Caco-2 (cell line): Measurements from ENCODE around the gene RIN3. TPM values are rescaled to one million over a fixed set of nuclear protein-coding genes. Genes with fewer than 3 reads are reported as not detected.

Source experiments
- BruUV-seq: library from RNA; stranded (reverse); fragments of 400-500 nt; replicated peaks from 2 replicates; lab custom pipeline; 2021; lab: Mats Ljungman, UMichigan
- CTCF ChIA-PET: fragments of 300-600 bp; sonication (Branson Sonifier 250); formaldehyde crosslinking; loops from one replicate; lab custom pipeline; 2022; ENCODE audit warnings: antibody characterized with exemption; lab: Charles Lee
- POLR2A ChIA-PET: fragments of 300-600 bp; sonication (Branson Sonifier 250); formaldehyde crosslinking; loops from one replicate; lab custom pipeline; 2022; ENCODE audit warnings: antibody characterized with exemption; lab: Charles Lee
- DNase-seq, 2 experiments: peaks; one replicate each; pipeline versions ENCODE4 v3.0.0 to v3.0.0-alpha.2; 2020 to 2022
- H3K27me3 ChIP-seq: replicated peaks from 2 replicates; pipeline ENCODE4 v1.6.0; 2011; ENCODE audit warnings: low read length; ENCODE audit not compliant: control insufficient read depth, insufficient read depth
- H3K36me3 ChIP-seq: 2 replicates; pipeline ENCODE4 v1.5.1; 2011; ENCODE audit warnings: low read length; ENCODE audit not compliant: control insufficient read depth, insufficient read depth
- H3K4me1 ChIP-seq: fragments of 250-450 bp; sonication (Bioruptor Pico); 2 replicates; pipeline ENCODE4 v1.5.1; 2020; ENCODE audit warnings: mild to moderate bottlenecking
- H3K4me3 ChIP-seq: 2 replicates; pipeline ENCODE4 v1.5.1; 2011; ENCODE audit warnings: low read depth, mild to moderate bottlenecking, control low read depth, low read length
- H3K9me3 ChIP-seq: fragments of 250-450 bp; sonication (Bioruptor Pico); 2 replicates; pipeline ENCODE4 v1.5.1; 2020; ENCODE audit warnings: mild to moderate bottlenecking, moderate library complexity
- H3K27ac Mint-ChIP-seq: one replicate; pipeline ENCODE4 v1.8.0; 2022; ENCODE audit warnings: mixed read lengths; ENCODE audit not compliant: unreplicated experiment
- H3K27me3 Mint-ChIP-seq: one replicate; pipeline ENCODE4 v1.8.0; 2022; ENCODE audit warnings: mixed read lengths; ENCODE audit not compliant: insufficient read depth, unreplicated experiment
- H3K36me3 Mint-ChIP-seq: one replicate; pipeline ENCODE4 v1.8.0; 2022; ENCODE audit warnings: mild to moderate bottlenecking, mixed read lengths; ENCODE audit not compliant: insufficient read depth, unreplicated experiment
- H3K4me1 Mint-ChIP-seq: one replicate; pipeline ENCODE4 v1.8.0; 2022; ENCODE audit warnings: low read depth, mixed read lengths; ENCODE audit not compliant: unreplicated experiment
- H3K4me3 Mint-ChIP-seq: one replicate; pipeline ENCODE4 v1.8.0; 2022; ENCODE audit warnings: mild to moderate bottlenecking, moderate library complexity, mixed read lengths; ENCODE audit not compliant: unreplicated experiment
- H3K9me3 Mint-ChIP-seq: one replicate; pipeline ENCODE4 v1.8.0; 2022; ENCODE audit warnings: mixed read lengths; ENCODE audit not compliant: unreplicated experiment
- CTCF ChIP-seq, 2 experiments: fragments of 200-600 bp in 1 of 2; IDR thresholded peaks; 1 replicate in 1 of 2; 2 replicates in 1 of 2; pipeline versions ENCODE4 v1.5.1 to v1.8.0; 2011 to 2022; ENCODE audit warnings: antibody characterized with exemption in 1 of 2, control low read depth in 1 of 2, inconsistent platforms in 1 of 2, low read depth in 1 of 2, low read length in 1 of 2, mild to moderate bottlenecking in 1 of 2, moderate library complexity in 1 of 2; ENCODE audit not compliant: insufficient read depth in 1 of 2, severe bottlenecking in 1 of 2, unreplicated experiment in 1 of 2
- intact Hi-C: fragments of 100-400 bp; cut with micrococcal nuclease; formaldehyde crosslinking; loops from one replicate; pipeline ENCODE4 v1.10.0; 2022; ENCODE audit not compliant: unreplicated experiment
- total RNA-seq: library from RNA; stranded (reverse); gene quantifications from 2 replicates; pipeline ENCODE4 v1.2.3, GENCODE V29; 2022

RIN3 gene
- total RNA-seq, 1 experiment from 2014 or later: 20.7 TPM

- no peaks in the 10 kb centered on the region for H3K36me3 Mint-ChIP-seq
- DNase-seq: peak in 1 of 2 experiments; percentile 16
- H3K4me3 Mint-ChIP-seq: no peak overlapping the region
- BruUV-seq: no TSS peak
- no peak overlapping the region for H3K27ac Mint-ChIP-seq
- no peaks in the 10 kb centered on the region for H3K4me1 Mint-ChIP-seq
- Histone ChIP-seq H3K4me1 (peaks cover 11% of the 10 kb centered on the region; the same call in 1 of the 2 replicates), H3K27me3 (no peaks in the 10 kb centered on the region), H3K36me3 (no peaks in the 10 kb centered on the region; the same call in 1 of the 2 replicates), H3K9me3 (no peaks in the 10 kb centered on the region), H3K4me3 (no peak overlapping the region)
- H3K27me3 Mint-ChIP-seq: no peaks in the 10 kb centered on the region
- ChIA-PET CTCF (no interaction called here), POLR2A (no interaction called here)
- TF ChIP-seq CTCF (IDR thresholded peaks at IDR 0.05; ENCODE audit: insufficient read depth in 1 of 2, low read depth in 1 of 2, low read length in 1 of 2, severe bottlenecking in 1 of 2, unreplicated experiment in 1 of 2): no peak
- no peaks in the 10 kb centered on the region for H3K9me3 Mint-ChIP-seq
- intact Hi-C loops: no loop called here
Observed at GRCh38 chr14:92646952-92647796, 133.6 kb downstream of the RIN3 start.

DNA sequence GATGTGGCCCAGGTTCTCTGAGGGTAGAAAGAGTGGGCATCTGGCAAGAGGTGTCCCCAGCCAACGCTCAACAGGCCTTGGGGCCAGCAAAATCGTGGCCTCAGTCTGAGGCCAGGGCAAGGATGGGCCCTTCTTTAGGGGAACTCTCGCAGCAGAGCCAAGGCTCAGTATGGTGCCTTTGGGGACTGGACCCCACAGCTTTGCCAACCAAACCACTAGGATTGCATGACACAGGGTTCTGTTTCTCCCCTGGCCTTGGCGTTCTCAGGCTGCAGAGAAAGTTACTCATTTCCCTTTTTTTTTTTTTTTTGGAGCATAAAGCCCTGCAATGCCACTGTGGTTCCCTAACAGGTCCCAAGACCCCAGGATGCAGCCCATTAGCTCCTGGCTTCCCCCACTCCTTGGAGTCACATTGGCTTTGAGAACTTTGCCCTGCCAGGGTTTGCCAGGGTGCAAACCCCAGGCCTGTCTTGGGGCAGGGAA, 134.3 kb downstream of the RIN3 start:
- H3K4me3 Mint-ChIP-seq: no peak overlapping the region
- no peak overlapping the region for H3K27ac Mint-ChIP-seq
- H3K4me1 Mint-ChIP-seq: no peaks in the 10 kb centered on the region
- CTCF ChIA-PET: interaction anchor here (0.6 kb wide), 1 partner anchor 42 kb away, joined by 3 read pairs; no protein-coding TSS in a partner anchor
- TF ChIP-seq CTCF (IDR thresholded peaks at IDR 0.05; ENCODE audit: insufficient read depth in 1 of 2, low read depth in 1 of 2, low read length in 1 of 2, severe bottlenecking in 1 of 2, unreplicated experiment in 1 of 2): no peak
- BruUV-seq: no TSS peak
- no peaks in the 10 kb centered on the region for H3K9me3 Mint-ChIP-seq
- Histone ChIP-seq H3K36me3 (no peaks in the 10 kb centered on the region; the same call in 1 of the 2 replicates), H3K9me3 (no peaks in the 10 kb centered on the region), H3K4me3 (no peak overlapping the region), H3K27me3 (no peaks in the 10 kb centered on the region), H3K4me1 (peaks cover 11% of the 10 kb centered on the region; the same call in 1 of the 2 replicates)
- POLR2A ChIA-PET: no interaction called here
- no peak for DNase-seq
- intact Hi-C loops: no loop called here
- no peaks in the 10 kb centered on the region for H3K27me3 Mint-ChIP-seq
- no peaks in the 10 kb centered on the region for H3K36me3 Mint-ChIP-seq

- CTCF ChIA-PET: no interaction called here
- Histone ChIP-seq H3K4me3 (no peak overlapping the region), H3K36me3 (no peaks in the 10 kb centered on the region; the same call in 1 of the 2 replicates), H3K27me3 (no peaks in the 10 kb centered on the region), H3K9me3 (no peaks in the 10 kb centered on the region), H3K4me1 (peaks cover 11% of the 10 kb centered on the region; the same call in 1 of the 2 replicates)
- no peak for DNase-seq
- Mint-ChIP-seq H3K27ac (no peak overlapping the region), H3K36me3 (peaks cover 9% of the 10 kb centered on the region), H3K4me1 (no peaks in the 10 kb centered on the region), H3K4me3 (no peak overlapping the region), H3K9me3 (no peaks in the 10 kb centered on the region), H3K27me3 (no peaks in the 10 kb centered on the region)
- POLR2A ChIA-PET: no interaction called here
- intact Hi-C loops: no loop called here
- TF ChIP-seq CTCF (IDR thresholded peaks at IDR 0.05; ENCODE audit: insufficient read depth in 1 of 2, low read depth in 1 of 2, low read length in 1 of 2, severe bottlenecking in 1 of 2, unreplicated experiment in 1 of 2): no peak
- BruUV-seq: no TSS peak
Observed at GRCh38 chr14:92649066-92649465, 135.5 kb downstream of the RIN3 start.
